Panc1 (cell line): Measurements from ENCODE around the gene FUT2.

Experiments
- POLR2AphosphoS5 ChIP-seq: IDR thresholded peaks from 2 replicates; pipeline ENCODE4 v1.6.1; 2012; ENCODE audit warnings: mild to moderate bottlenecking, low read depth, low read length, moderate library complexity
- SIN3A ChIP-seq: IDR thresholded peaks from 2 replicates; pipeline ENCODE4 v1.6.1; 2012; ENCODE audit warnings: low read depth, mild to moderate bottlenecking, low read length, moderate library complexity, borderline replicate concordance; ENCODE audit not compliant: insufficient read depth
- TF ChIP-seq, protein P1 (sequence below): fragments of 450-650 bp; IDR thresholded peaks from 2 replicates; pipeline ENCODE4 v1.5.1; 2017; ENCODE audit warnings: mild to moderate bottlenecking
- TF ChIP-seq, protein P2 (sequence below), 2 experiments: IDR thresholded peaks; 2 replicates each; pipeline ENCODE4 v1.6.1; 2011 to 2012; ENCODE audit warnings: low read depth in 2 of 2, control low read depth in 1 of 2, low read length in 1 of 2, mild to moderate bottlenecking in 1 of 2, moderate library complexity in 1 of 2; ENCODE audit not compliant: insufficient read depth in 1 of 2

DNA sequence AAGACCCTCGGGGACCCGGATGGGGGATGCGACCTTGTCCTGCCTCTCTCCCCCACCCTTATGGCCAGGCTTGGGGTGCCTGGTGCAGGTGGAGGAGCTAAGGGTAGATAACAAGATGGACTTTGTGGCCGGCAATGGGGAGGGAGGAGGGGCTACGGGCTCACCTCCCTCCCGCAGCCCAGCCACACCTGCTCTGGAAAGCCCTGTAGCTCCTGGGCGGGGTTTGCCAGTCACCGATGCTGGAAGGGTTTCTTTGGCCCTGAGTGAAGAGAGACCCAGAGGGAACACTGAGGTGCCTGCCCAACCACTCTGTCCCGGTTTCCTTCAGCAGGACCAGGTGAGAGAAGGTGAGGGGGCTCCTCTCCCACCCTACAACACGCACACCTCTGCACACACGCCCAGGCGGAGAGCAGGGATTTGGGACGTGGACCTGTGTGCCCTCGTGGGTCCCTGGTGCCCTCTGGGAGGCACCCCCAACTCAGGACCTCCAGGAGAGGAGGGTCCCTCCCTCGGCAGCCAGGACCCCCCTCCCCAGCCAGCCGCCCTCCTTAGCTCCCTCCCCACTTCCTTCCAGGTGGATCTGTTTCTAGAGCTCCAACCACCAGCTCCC is at the start of gene FUT2:
- TF ChIP-seq SIN3A (no peak), POLR2AphosphoS5 (no peak)
- TF ChIP-seq, protein P1, sequence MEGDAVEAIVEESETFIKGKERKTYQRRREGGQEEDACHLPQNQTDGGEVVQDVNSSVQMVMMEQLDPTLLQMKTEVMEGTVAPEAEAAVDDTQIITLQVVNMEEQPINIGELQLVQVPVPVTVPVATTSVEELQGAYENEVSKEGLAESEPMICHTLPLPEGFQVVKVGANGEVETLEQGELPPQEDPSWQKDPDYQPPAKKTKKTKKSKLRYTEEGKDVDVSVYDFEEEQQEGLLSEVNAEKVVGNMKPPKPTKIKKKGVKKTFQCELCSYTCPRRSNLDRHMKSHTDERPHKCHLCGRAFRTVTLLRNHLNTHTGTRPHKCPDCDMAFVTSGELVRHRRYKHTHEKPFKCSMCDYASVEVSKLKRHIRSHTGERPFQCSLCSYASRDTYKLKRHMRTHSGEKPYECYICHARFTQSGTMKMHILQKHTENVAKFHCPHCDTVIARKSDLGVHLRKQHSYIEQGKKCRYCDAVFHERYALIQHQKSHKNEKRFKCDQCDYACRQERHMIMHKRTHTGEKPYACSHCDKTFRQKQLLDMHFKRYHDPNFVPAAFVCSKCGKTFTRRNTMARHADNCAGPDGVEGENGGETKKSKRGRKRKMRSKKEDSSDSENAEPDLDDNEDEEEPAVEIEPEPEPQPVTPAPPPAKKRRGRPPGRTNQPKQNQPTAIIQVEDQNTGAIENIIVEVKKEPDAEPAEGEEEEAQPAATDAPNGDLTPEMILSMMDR = no peak
- TF ChIP-seq, protein P2, sequence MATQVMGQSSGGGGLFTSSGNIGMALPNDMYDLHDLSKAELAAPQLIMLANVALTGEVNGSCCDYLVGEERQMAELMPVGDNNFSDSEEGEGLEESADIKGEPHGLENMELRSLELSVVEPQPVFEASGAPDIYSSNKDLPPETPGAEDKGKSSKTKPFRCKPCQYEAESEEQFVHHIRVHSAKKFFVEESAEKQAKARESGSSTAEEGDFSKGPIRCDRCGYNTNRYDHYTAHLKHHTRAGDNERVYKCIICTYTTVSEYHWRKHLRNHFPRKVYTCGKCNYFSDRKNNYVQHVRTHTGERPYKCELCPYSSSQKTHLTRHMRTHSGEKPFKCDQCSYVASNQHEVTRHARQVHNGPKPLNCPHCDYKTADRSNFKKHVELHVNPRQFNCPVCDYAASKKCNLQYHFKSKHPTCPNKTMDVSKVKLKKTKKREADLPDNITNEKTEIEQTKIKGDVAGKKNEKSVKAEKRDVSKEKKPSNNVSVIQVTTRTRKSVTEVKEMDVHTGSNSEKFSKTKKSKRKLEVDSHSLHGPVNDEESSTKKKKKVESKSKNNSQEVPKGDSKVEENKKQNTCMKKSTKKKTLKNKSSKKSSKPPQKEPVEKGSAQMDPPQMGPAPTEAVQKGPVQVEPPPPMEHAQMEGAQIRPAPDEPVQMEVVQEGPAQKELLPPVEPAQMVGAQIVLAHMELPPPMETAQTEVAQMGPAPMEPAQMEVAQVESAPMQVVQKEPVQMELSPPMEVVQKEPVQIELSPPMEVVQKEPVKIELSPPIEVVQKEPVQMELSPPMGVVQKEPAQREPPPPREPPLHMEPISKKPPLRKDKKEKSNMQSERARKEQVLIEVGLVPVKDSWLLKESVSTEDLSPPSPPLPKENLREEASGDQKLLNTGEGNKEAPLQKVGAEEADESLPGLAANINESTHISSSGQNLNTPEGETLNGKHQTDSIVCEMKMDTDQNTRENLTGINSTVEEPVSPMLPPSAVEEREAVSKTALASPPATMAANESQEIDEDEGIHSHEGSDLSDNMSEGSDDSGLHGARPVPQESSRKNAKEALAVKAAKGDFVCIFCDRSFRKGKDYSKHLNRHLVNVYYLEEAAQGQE (IDR thresholded peaks at IDR 0.05; ENCODE audit: insufficient read depth in 1 of 2, low read depth in 2 of 2, low read length in 1 of 2) = no peak
